SK-N-SH treated with all-trans-retinoic acid at 6 μM for 48 hours (cell line): ENCODE results near the gene CALML6.

ENCODE experiments used
- ATAC-seq: fragments of 200-7000 bp; cut with Tn5 transposase; 3 replicates; pipeline ENCODE4 v1.9.1; 2020; ENCODE audit warnings: mild to moderate bottlenecking, moderate library complexity
- BACH2 ChIP-seq: fragments of 250-450 bp; sonication (Bioruptor Pico); IDR thresholded peaks from 2 replicates; pipeline ENCODE4 v1.9.0; 2021; ENCODE audit warnings: mild to moderate bottlenecking, borderline replicate concordance
- CSDC2 ChIP-seq: fragments of 250-450 bp; sonication (Bioruptor Pico); IDR thresholded peaks from 2 replicates; pipeline ENCODE4 v1.5.0; 2020; ENCODE audit warnings: mild to moderate bottlenecking, moderate library complexity
- GLIS3 ChIP-seq: fragments of 250-450 bp; sonication (Bioruptor Pico); IDR thresholded peaks from 2 replicates; pipeline ENCODE4 v1.5.0; 2020; ENCODE audit warnings: mild to moderate bottlenecking, moderate library complexity
- ISL1 ChIP-seq: fragments of 250-450 bp; sonication (Bioruptor Pico); IDR thresholded peaks from 2 replicates; pipeline ENCODE4 v2.1.2; 2022; ENCODE audit warnings: mild to moderate bottlenecking, moderate library complexity
- OSR1 ChIP-seq: fragments of 250-450 bp; sonication (Bioruptor Pico); IDR thresholded peaks from 2 replicates; pipeline ENCODE4 v1.8.0; 2022; ENCODE audit warnings: moderate library complexity, mild to moderate bottlenecking, inconsistent platforms
- PPARA ChIP-seq: fragments of 250-450 bp; sonication (Bioruptor Pico); IDR thresholded peaks from 2 replicates; pipeline ENCODE4 v1.5.0; 2020; ENCODE audit warnings: mild to moderate bottlenecking, borderline replicate concordance
- RARB ChIP-seq: fragments of 250-450 bp; sonication (Bioruptor Pico); IDR thresholded peaks from 2 replicates; pipeline ENCODE4 v1.8.0; 2021; ENCODE audit warnings: mild to moderate bottlenecking, moderate library complexity
- SNAI2 ChIP-seq: fragments of 250-450 bp; sonication (Bioruptor Pico); IDR thresholded peaks from 2 replicates; pipeline ENCODE4 v1.5.0; 2020; ENCODE audit warnings: mild to moderate bottlenecking, moderate library complexity
- TOX ChIP-seq: fragments of 250-450 bp; sonication (Bioruptor Pico); IDR thresholded peaks from 2 replicates; pipeline ENCODE4 v1.8.0; 2021; ENCODE audit warnings: mild to moderate bottlenecking, moderate library complexity, borderline replicate concordance
- ZC3H10 ChIP-seq: fragments of 250-450 bp; sonication (Bioruptor Pico); IDR thresholded peaks from 2 replicates; pipeline ENCODE4 v1.5.1; 2021; ENCODE audit warnings: mild to moderate bottlenecking, moderate library complexity
- ZFP3 ChIP-seq: fragments of 250-450 bp; sonication (Bioruptor Pico); IDR thresholded peaks from 2 replicates; pipeline ENCODE4 v1.5.0; 2020; ENCODE audit warnings: mild to moderate bottlenecking, moderate library complexity
- ZFP30 ChIP-seq: fragments of 450-650 bp; formaldehyde crosslinking; IDR thresholded peaks from 2 replicates; pipeline ENCODE4 v1.5.0; 2022; ENCODE audit warnings: mild to moderate bottlenecking, moderate library complexity
- ZNF565 ChIP-seq: fragments of 450-650 bp; formaldehyde crosslinking; conservative IDR thresholded peaks from 2 replicates; pipeline ENCODE4 v1.5.0; 2020; ENCODE audit warnings: low read depth, mild to moderate bottlenecking, moderate library complexity
- ZNF70 ChIP-seq: fragments of 450-650 bp; formaldehyde crosslinking; IDR thresholded peaks from 2 replicates; pipeline ENCODE4 v1.5.0; 2020; ENCODE audit warnings: mild to moderate bottlenecking, moderate library complexity
- ZNF8 ChIP-seq: fragments of 450-650 bp; formaldehyde crosslinking; IDR thresholded peaks from 2 replicates; pipeline ENCODE4 v1.5.0; 2020; ENCODE audit warnings: mild to moderate bottlenecking, moderate library complexity
- TF ChIP-seq, protein P1 (sequence below): fragments of 250-450 bp; sonication (Bioruptor Pico); IDR thresholded peaks from 2 replicates; pipeline ENCODE4 v1.5.1; 2021; ENCODE audit warnings: mild to moderate bottlenecking, moderate library complexity
- TF ChIP-seq, protein P2 (sequence below): fragments of 250-450 bp; sonication (Bioruptor Pico); IDR thresholded peaks from 2 replicates; pipeline ENCODE4 v1.8.0; 2020; ENCODE audit warnings: mild to moderate bottlenecking, moderate library complexity, borderline replicate concordance
- TF ChIP-seq, protein P3 (sequence below): fragments of 250-450 bp; sonication (Bioruptor Pico); IDR thresholded peaks from 2 replicates; pipeline ENCODE4 v1.8.0; 2021; ENCODE audit warnings: low read depth, mild to moderate bottlenecking, moderate library complexity, borderline replicate concordance
- TF ChIP-seq, protein P4 (sequence below): fragments of 250-450 bp; sonication (Bioruptor Pico); IDR thresholded peaks from 2 replicates; pipeline ENCODE4 v1.5.0; 2020; ENCODE audit warnings: mild to moderate bottlenecking, moderate library complexity
- TF ChIP-seq, protein P5 (sequence below): fragments of 250-450 bp; sonication (Bioruptor Pico); IDR thresholded peaks from 2 replicates; pipeline ENCODE4 v1.5.1; 2020; ENCODE audit warnings: low read depth, mild to moderate bottlenecking, moderate library complexity

CALML6 gene

DNA sequence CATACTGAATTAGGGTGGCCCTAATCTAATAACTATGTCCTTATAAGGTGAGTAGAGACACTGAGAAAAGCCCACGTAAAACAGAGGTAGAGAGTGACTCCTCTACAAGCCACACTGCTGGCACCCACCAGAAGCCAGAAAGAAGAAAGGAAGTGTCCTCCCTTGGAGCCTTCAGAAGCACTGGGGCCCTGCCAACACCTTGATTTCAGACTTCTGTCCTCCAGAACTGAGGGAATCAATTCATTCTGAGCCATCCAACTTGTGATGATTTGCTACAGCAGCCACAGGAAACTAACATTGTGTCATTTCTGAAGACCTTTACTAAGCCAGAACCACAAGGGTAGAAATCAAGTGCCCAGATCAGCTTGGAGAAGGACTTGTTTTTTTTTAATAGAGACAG is 39.1 kb upstream of the CALML6 start:
- ATAC-seq = no peak
- TF ChIP-seq ZNF565 (CRISPR knock-in tag) (no peak), BACH2 (CRISPR knock-in tag) (no peak)
- TF ChIP-seq, protein P1, sequence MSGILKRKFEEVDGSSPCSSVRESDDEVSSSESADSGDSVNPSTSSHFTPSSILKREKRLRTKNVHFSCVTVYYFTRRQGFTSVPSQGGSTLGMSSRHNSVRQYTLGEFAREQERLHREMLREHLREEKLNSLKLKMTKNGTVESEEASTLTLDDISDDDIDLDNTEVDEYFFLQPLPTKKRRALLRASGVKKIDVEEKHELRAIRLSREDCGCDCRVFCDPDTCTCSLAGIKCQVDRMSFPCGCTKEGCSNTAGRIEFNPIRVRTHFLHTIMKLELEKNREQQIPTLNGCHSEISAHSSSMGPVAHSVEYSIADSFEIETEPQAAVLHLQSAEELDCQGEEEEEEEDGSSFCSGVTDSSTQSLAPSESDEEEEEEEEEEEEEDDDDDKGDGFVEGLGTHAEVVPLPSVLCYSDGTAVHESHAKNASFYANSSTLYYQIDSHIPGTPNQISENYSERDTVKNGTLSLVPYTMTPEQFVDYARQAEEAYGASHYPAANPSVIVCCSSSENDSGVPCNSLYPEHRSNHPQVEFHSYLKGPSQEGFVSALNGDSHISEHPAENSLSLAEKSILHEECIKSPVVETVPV (CRISPR knock-in tag) = no peak
- TF ChIP-seq, all 23 proteins: peak for 0

DNA sequence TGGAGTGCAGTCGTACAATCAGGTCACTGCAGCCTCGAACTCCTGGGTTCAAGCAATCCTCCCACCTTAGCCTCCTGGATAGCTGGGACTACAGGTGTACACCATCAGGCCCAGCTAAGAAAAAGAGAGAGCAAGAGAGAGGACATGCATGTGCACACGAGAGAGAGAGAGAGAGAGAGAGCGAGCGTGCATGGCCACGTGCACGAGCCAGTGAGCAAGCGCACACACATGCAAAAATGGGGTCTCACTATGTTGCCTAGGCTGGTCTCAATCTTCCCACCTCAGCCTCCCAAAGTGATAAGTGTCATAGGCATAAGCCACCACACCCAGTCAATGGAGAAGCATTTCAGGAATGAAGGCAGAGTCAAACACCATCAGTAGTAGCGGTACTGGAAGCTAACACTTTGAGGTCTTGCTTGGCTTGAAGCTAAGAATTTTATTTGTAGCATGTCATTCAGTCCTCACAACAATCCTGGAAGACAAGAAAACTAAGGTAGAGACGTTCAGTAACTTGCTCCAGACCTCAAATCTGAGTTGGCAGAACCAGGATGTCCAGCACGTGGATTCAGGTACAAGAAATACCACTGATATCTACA is 38.6 kb upstream of the CALML6 start:
- ATAC-seq = no peak
- no peak for TF ChIP-seq PPARA (CRISPR knock-in tag)
- TF ChIP-seq ZFP30 = no peak
- no peak for TF ChIP-seq CSDC2 (CRISPR knock-in tag)
- no peak for TF ChIP-seq ZC3H10 (CRISPR knock-in tag)
- TF ChIP-seq, protein P2, sequence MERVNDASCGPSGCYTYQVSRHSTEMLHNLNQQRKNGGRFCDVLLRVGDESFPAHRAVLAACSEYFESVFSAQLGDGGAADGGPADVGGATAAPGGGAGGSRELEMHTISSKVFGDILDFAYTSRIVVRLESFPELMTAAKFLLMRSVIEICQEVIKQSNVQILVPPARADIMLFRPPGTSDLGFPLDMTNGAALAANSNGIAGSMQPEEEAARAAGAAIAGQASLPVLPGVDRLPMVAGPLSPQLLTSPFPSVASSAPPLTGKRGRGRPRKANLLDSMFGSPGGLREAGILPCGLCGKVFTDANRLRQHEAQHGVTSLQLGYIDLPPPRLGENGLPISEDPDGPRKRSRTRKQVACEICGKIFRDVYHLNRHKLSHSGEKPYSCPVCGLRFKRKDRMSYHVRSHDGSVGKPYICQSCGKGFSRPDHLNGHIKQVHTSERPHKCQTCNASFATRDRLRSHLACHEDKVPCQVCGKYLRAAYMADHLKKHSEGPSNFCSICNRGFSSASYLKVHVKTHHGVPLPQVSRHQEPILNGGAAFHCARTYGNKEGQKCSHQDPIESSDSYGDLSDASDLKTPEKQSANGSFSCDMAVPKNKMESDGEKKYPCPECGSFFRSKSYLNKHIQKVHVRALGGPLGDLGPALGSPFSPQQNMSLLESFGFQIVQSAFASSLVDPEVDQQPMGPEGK (CRISPR knock-in tag) = no peak
- TF ChIP-seq TOX (CRISPR knock-in tag) = no peak
- TF ChIP-seq OSR1 = no peak
- no peak for TF ChIP-seq RARB (CRISPR knock-in tag)
- no peak for TF ChIP-seq ZNF8 (CRISPR knock-in tag)
- TF ChIP-seq, protein P3, sequence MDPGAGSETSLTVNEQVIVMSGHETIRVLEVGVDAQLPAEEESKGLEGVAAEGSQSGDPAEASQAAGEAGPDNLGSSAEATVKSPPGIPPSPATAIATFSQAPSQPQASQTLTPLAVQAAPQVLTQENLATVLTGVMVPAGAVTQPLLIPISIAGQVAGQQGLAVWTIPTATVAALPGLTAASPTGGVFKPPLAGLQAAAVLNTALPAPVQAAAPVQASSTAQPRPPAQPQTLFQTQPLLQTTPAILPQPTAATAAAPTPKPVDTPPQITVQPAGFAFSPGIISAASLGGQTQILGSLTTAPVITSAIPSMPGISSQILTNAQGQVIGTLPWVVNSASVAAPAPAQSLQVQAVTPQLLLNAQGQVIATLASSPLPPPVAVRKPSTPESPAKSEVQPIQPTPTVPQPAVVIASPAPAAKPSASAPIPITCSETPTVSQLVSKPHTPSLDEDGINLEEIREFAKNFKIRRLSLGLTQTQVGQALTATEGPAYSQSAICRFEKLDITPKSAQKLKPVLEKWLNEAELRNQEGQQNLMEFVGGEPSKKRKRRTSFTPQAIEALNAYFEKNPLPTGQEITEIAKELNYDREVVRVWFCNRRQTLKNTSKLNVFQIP (CRISPR knock-in tag) = no peak
- no peak for TF ChIP-seq GLIS3
- no peak for TF ChIP-seq BACH2 (CRISPR knock-in tag)
- TF ChIP-seq ZFP3 = no peak
- TF ChIP-seq, protein P1 (CRISPR knock-in tag) = no peak
- no peak for TF ChIP-seq ISL1 (CRISPR knock-in tag)
- TF ChIP-seq ZNF565 (CRISPR knock-in tag) = no peak
- TF ChIP-seq, protein P4, sequence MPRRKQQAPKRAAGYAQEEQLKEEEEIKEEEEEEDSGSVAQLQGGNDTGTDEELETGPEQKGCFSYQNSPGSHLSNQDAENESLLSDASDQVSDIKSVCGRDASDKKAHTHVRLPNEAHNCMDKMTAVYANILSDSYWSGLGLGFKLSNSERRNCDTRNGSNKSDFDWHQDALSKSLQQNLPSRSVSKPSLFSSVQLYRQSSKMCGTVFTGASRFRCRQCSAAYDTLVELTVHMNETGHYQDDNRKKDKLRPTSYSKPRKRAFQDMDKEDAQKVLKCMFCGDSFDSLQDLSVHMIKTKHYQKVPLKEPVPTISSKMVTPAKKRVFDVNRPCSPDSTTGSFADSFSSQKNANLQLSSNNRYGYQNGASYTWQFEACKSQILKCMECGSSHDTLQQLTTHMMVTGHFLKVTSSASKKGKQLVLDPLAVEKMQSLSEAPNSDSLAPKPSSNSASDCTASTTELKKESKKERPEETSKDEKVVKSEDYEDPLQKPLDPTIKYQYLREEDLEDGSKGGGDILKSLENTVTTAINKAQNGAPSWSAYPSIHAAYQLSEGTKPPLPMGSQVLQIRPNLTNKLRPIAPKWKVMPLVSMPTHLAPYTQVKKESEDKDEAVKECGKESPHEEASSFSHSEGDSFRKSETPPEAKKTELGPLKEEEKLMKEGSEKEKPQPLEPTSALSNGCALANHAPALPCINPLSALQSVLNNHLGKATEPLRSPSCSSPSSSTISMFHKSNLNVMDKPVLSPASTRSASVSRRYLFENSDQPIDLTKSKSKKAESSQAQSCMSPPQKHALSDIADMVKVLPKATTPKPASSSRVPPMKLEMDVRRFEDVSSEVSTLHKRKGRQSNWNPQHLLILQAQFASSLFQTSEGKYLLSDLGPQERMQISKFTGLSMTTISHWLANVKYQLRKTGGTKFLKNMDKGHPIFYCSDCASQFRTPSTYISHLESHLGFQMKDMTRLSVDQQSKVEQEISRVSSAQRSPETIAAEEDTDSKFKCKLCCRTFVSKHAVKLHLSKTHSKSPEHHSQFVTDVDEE (CRISPR knock-in tag) = no peak

DNA sequence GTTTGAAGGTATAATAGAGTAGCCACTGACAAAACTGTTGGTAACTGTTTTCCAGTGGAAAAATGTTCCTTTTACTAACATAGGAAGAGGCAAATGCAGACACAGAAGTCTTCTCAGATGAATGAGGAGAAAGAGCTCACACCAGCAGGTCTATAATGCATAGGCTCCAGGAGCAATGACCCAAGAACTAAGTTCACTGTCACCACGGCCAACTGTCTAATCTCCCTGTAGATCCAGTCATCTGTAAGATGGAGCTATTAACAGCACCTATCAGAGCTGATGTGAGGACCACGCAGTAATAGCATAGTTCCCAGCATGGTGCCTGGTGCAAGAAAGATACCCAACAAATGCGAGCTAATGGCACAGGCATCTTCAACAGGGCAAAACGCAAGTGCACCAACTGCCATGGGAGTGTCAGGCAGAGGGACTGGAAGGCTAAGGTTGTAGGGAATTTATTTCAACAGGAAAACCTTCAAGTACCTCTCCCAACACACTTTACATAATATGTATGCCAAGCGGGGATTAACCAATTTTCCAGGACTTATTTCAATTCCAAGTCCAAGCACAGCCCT is 37.1 kb upstream of the CALML6 start:
- no peak for ATAC-seq
- TF ChIP-seq, protein P5, sequence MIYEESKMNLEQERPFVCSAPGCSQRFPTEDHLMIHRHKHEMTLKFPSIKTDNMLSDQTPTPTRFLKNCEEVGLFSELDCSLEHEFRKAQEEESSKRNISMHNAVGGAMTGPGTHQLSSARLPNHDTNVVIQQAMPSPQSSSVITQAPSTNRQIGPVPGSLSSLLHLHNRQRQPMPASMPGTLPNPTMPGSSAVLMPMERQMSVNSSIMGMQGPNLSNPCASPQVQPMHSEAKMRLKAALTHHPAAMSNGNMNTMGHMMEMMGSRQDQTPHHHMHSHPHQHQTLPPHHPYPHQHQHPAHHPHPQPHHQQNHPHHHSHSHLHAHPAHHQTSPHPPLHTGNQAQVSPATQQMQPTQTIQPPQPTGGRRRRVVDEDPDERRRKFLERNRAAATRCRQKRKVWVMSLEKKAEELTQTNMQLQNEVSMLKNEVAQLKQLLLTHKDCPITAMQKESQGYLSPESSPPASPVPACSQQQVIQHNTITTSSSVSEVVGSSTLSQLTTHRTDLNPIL (CRISPR knock-in tag) = no peak
- no peak for TF ChIP-seq ZNF70 (CRISPR knock-in tag)
- TF ChIP-seq, protein P1 (CRISPR knock-in tag) = no peak
- no peak for TF ChIP-seq PPARA (CRISPR knock-in tag)
- no peak for TF ChIP-seq OSR1
- TF ChIP-seq ZNF565 (CRISPR knock-in tag) = no peak
- no peak for TF ChIP-seq BACH2 (CRISPR knock-in tag)
- TF ChIP-seq CSDC2 (CRISPR knock-in tag) = no peak
- TF ChIP-seq, protein P4 (CRISPR knock-in tag) = no peak
- TF ChIP-seq SNAI2 (CRISPR knock-in tag) = no peak
- TF ChIP-seq ISL1 (CRISPR knock-in tag) = no peak
